HG03457 (cell line): ENCODE data around the gene RBBP8NL.

ENCODE experiments used
- ATAC-seq: cut with Tn5 transposase; IDR thresholded peaks from one replicate; pipeline ENCODE4 v1.9.1; 2021; ENCODE audit warnings: moderate number of reproducible peaks; ENCODE audit not compliant: unreplicated experiment

RBBP8NL gene

DNA sequence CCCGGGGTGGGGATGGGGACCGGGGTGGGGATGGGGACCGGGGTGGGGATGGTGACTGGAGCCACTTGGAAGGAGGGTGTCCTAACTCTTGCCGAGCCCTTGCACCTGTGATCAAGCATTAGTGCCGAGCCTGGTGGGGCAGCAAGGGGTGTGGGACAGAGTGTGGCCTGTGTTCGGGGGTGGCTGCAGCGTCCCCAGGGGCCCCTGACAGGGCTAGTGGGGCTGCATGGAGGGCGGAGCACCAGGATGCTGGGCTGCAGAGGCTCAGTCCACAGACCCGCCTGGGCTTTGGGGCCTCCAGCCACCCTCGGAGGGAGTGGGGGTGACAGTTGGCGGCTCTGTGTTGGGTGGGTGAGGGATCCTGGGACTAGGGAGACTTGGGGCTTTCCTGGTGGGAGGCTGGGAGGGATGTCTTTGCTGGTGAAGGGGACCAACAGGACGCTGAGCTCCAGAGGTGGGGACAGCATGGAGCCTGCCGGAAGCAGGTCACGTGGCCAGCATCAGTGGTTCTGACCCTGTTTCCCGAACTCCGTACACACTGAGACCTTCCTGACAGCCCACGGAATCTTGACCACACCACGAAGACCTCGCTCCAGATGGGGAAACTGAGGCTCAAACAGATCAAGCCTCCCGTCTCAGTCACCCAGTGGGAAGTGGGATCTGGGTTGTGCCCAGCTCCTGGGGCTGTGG lies 4.6 kb downstream of the RBBP8NL start:
- ATAC-seq, result no peak

GRCh38 chr20:62421716-62421990 lies 5.7 kb downstream of the RBBP8NL start:
- ATAC-seq, result no peak

- no peak for ATAC-seq
Measured at GRCh38 chr20:62420846-62421715, 6.3 kb downstream of the RBBP8NL start.

- ATAC-seq, result no peak
Measured at GRCh38 chr20:62419759-62420158, 7.6 kb downstream of the RBBP8NL start.

GRCh38 chr20:62418709-62419487 lies 8.4 kb downstream of the RBBP8NL start:
- no peak for ATAC-seq

DNA sequence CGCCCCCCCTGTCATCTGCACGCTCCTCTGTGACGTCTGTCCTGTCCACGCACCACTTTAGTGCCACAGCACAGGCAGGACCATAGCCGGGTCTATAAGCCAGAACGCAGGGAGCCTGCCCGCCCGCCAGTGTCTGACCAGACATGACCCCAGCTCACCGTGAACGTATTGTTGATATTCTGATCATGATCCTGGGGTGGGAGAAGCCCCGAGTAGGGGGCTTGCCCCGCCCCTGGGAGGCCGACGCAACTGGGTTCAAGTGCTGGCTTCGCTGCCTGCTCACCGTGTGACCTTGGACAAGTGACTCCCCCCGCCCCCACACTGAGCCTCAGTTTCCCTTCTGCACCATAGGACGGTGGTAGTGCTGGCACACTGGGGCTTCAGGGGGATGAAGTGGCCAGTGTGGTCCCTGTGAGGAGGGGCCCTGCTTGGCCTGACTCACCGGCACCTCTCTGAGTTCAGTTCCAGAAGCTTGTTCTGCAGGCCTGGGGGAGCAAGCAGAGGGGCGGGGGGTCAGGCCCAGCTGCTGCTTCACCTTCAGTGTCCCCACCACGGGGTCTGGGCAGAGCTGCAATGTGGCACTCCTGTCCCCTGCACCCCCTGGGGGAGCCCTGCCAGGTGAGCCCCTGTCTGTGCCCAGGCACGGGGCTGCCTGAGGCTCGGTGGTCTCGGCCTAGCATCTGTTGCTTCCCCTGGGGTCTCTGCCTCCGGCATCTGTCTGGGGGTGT lies 9.2 kb downstream of the RBBP8NL start:
- ATAC-seq, result no peak

- ATAC-seq, result no peak
Measured at GRCh38 chr20:62416651-62417637, 10.4 kb downstream of the RBBP8NL start.

DNA sequence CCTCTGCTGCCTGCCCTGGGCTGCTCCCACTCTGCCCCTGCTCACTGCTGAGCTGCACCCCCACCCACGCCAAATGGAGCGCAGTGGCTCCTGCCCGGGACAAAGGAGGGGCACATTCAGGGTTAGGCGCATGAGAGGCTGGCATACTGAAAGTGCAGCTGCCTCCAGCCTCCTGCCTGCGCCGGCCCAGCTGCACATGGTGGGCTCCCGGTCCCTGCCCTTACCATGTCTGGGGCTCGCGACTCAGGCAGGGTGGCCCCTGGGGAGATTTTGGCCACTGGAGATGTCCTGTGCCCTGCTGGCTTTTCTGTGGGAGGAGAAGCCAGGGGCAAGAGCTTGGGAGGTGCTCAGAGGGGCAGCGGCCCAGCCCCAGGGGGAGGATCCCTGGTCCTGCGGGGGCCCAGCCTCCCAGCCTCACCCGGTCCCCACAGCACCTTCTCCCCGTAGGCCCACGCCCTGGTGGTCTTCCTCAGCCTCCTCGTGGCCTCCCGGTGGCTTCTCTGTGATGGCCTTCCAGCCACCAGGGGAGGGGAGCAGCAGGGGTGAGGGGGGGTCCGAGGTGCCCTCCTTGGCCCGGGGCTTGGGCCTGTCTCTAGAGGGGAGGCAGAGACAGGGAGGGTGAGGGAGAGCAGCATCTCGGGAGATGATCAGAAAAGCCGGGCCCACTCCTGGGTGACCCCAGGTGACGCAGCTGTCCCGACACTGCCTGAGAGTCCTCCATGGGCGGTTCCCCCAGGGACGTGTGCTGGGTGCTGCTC lies 11.8 kb downstream of the RBBP8NL start:
- ATAC-seq, result no peak

DNA sequence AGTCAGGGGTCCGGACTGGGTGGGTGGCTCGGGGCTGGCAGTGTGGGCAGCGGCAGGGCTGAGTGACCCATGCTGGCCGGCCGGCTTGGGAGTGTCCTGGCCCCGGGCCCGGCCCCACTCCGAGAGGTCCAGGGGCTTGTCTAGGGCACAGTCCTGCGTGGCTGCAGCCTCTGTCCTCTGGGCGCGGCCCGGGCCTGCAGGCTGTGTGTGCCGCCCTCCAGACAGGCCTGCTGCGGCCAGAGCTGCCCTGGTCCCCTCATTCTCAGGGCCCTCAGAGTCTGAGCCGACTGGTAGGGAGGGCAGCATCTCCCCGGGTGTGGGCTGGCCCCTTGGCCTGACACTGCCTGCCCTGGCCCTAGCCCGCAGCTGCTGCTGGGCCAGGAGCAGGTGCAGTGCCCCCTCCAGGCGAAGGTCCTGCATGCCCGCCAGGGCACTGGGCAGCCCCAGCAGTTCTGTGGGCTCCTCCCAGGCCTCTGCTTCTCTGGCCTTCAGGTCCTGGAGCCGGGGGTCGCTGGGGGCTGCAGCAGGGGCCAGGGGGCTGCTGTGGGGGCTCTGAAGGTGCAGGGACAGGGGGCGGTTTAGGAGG lies 13.3 kb downstream of the RBBP8NL start:
- no peak for ATAC-seq

DNA sequence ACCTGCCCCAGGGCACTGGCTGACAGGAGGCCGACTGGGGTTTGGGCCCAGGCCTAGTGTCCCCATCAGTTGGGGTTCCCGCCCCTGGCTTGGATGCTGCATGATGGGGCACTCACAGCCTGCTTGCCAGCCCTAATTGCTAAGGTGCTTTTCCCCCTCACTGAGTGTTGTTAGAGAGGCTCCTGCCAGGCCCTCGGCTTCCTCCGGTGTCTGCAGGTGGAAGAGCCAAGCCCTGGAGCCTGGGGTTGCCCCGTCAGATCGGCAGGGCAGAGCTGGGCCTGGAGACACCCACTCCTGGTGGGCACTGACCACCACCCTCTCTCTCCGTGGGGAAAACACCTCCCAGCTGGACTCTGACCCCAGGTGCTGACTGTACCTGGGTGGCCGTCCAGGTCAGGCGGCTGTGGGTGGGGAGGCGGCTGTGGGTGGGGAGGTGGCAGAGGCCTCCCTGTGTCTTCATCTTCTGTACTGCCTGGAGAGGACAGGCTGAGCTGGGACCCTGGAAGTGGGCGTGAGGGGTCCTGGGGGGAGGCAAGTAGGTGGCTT lies 14.2 kb downstream of the RBBP8NL start:
- ATAC-seq, result no peak

- ATAC-seq, result no peak
Measured at GRCh38 chr20:62412194-62413024, 14.9 kb downstream of the RBBP8NL start.

DNA sequence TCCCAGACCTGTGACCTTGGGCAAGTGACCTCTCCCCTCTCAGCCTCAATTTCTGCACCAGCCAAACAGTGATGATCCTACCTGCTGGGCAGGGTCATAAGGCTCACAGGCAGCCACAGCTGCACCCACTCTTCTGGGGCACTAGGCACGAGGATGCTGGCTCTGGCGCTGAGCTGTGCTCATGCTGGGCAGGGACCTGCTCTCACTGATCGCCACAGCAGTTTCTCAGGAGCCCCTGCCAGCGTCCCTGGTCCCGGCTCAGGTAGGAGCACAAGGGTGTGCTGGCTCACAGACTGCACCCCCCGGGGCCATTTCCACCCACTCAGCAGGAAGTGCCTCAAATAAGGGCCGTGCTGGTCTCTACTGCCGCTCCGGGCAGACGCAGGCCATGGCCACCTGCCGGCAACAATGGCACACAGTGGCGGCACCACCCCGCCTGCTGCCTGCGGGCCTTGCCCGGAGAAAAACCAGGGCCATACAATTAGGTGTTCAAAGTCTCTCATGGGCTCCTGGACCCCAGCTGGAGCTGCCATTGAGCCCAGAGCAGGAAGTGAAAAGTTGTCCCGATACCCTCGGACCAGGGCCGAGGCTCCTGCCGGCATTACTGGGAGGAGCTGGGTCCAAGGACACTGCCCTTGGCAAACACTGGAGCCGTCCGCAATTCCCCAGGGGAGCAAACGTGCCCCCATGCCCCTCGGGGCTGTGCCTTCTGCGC lies 15.7 kb downstream of the RBBP8NL start:
- no peak for ATAC-seq

GRCh38 chr20:62410746-62411478 lies 16.4 kb downstream of the RBBP8NL start:
- ATAC-seq, result no peak

- ATAC-seq, result no peak
Measured at GRCh38 chr20:62409931-62410745, 17.2 kb downstream of the RBBP8NL start.

GRCh38 chr20:62409086-62409853 lies 18.1 kb downstream of the RBBP8NL start:
- no peak for ATAC-seq
